Thyroid gland (tissue), 4 donors: Measurements from ENCODE around the gene MAST4. TPM values are rescaled to one million over a fixed set of nuclear protein-coding genes. Genes with fewer than 3 reads are reported as not detected.

ENCODE experiments used
- DNase-seq, 2 donors: peaks; one replicate each; pipeline ENCODE4 v3.0.0-alpha.2; 2019
- H3K27ac ChIP-seq, 3 donors: fragments of 200-600 bp; sonication (generic); 1 replicate in 2 of 3; 2 replicates in 1 of 3; pipeline ENCODE4 v1.5.1; 2016 to 2019; ENCODE audit warnings: mild to moderate bottlenecking in 1 of 3, moderate library complexity in 1 of 3
- H3K27me3 ChIP-seq: fragments of 200-600 bp; sonication (generic); one replicate; pipeline ENCODE4 v1.5.1; 2019
- H3K36me3 ChIP-seq, 2 donors: fragments of 200-600 bp; sonication (generic); one replicate each; pipeline ENCODE4 v1.5.1; 2016 to 2019
- H3K4me1 ChIP-seq, 2 donors: fragments of 200-600 bp; sonication (generic); one replicate each; pipeline ENCODE4 v1.5.1; 2017 to 2019
- H3K4me3 ChIP-seq, 3 donors: fragments of 200-600 bp; sonication (generic); replicated peaks in 1 of 3; 1 replicate in 2 of 3; 2 replicates in 1 of 3; pipeline ENCODE4 v1.5.1; 2016; ENCODE audit warnings: mild to moderate bottlenecking in 1 of 3
- H3K9me3 ChIP-seq: fragments of 200-600 bp; sonication (generic); one replicate; pipeline ENCODE4 v1.5.1; 2017
- CTCF ChIP-seq, 6 experiments: fragments of 200-600 bp in 3 of 6; fragments of 450-650 bp in 3 of 6; sonication (generic) in 3 of 6; IDR thresholded peaks; one replicate each; pipeline ENCODE4 v1.5.1; 2016 to 2019; ENCODE audit warnings: antibody characterized with exemption in 6 of 6, mild to moderate bottlenecking in 2 of 6, inconsistent platforms in 1 of 6, moderate library complexity in 1 of 6
- POLR2A ChIP-seq, 2 donors: fragments of 450-650 bp; IDR thresholded peaks; one replicate each; pipeline ENCODE4 v1.6.1; 2017; ENCODE audit warnings: antibody characterized with exemption in 2 of 2, mild to moderate bottlenecking in 2 of 2, moderate library complexity in 1 of 2
- WGBS, 2 donors: methylation state at CpG; one replicate each; pipeline ENCODE4 v1.1.5; 2017; 5-methylcytosine and 5-hydroxymethylcytosine counted together
- intact Hi-C: fragments of 100-400 bp; cut with DNase I; formaldehyde crosslinking; loops from one replicate; pipeline ENCODE4 v1.15.1; 2023
- total RNA-seq, 4 donors: library from RNA; depleted of rRNA; stranded (reverse); fragments of >200 nt; gene quantifications; one replicate each; pipeline ENCODE4 v1.2.3, GENCODE V29; 2016

MAST4 gene
- total RNA-seq, 4 donors from 2014 or later = 20.2 to 38.3 (median 24.4) TPM

DNA sequence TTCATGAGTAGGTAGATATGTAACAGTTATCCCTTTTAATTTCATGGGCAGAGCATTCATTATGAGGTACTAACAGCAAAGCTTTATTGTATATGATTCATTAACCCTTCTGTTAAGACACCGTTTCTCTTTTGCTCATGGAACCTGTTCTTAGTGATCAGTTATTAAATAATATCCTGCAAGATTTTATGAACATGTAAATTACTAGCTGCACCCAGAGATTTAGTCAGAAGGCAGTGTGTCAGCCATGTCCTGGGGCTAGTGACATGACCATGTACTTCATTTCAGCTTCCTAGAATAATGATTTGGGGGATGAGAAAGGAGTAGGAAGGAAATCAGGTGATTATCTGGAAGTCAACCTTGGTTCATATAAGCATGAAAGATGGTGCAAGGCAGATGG lies 7.0 kb downstream of the MAST4 start:
- intact Hi-C loops = no loop called here
- no peak overlapping the region for H3K27ac ChIP-seq
- H3K27me3 ChIP-seq = no peaks in the 10 kb centered on the region
- no peaks in the 10 kb centered on the region for H3K4me1 ChIP-seq
- no peaks in the 10 kb centered on the region for H3K9me3 ChIP-seq
- no peaks in the 10 kb centered on the region for H3K36me3 ChIP-seq
- no peak for TF ChIP-seq CTCF (IDR thresholded peaks at IDR 0.05)
- no peak for TF ChIP-seq POLR2A (IDR thresholded peaks at IDR 0.05)
- H3K4me3 ChIP-seq = no peak overlapping the region
- WGBS, 2 donors = 86 to 91% methylated on average over 1 of the region's 1 CpG
- no peak for DNase-seq

DNA sequence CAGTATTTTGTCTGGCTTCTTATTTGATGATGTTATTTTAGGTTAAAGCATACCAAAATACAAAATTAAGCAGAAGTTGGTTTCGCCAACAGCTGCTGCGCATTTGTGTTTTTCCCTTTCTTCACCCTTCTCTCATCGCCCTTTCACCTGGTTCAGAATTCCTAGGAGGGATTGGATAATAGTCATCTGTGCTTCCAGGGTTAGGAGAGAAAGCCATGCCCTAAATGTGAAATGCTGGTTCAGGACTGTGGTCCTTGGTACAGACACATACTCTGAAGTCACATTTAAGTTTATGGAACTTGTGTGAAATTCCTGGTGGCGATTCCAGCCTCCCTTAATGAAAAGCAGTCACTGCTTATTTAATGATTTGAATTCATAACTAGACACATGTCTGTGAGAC lies 7.7 kb downstream of the MAST4 start:
- no peaks in the 10 kb centered on the region for H3K4me1 ChIP-seq
- no peak overlapping the region for H3K27ac ChIP-seq
- no peak overlapping the region for H3K4me3 ChIP-seq
- intact Hi-C loops = no loop called here
- H3K27me3 ChIP-seq = no peaks in the 10 kb centered on the region
- no peaks in the 10 kb centered on the region for H3K36me3 ChIP-seq
- TF ChIP-seq CTCF (IDR thresholded peaks at IDR 0.05) (no peak), POLR2A (IDR thresholded peaks at IDR 0.05) (no peak)
- no peak for DNase-seq
- no peaks in the 10 kb centered on the region for H3K9me3 ChIP-seq
- WGBS, 2 donors = 95 to 97% methylated on average over 4 of the region's 4 CpGs

DNA sequence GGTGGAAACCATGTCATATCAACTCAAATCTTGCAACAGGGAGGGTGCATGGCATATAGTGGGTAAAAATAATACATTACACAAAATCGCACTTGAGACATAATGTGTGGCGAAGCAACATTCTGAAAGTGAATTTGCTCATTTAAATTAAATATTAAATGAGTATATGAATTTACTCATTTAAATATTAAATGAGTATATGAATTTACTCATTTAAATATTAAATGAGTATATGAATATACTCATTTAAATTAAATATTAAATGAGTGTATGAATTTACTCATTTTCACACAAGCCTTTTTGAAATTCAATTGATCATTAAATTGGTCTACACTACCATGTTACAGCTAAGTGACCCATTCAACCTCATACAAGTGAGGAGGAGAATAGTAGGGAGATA lies 10.5 kb downstream of the MAST4 start:
- Histone ChIP-seq H3K36me3 (no peaks in the 10 kb centered on the region), H3K4me1 (no peaks in the 10 kb centered on the region), H3K27ac (no peak overlapping the region), H3K4me3 (no peak overlapping the region), H3K9me3 (no peaks in the 10 kb centered on the region), H3K27me3 (no peaks in the 10 kb centered on the region)
- TF ChIP-seq POLR2A (IDR thresholded peaks at IDR 0.05) (no peak), CTCF (IDR thresholded peaks at IDR 0.05) (no peak)
- WGBS, 2 donors = 97 to 98% methylated on average over 2 of the region's 2 CpGs
- intact Hi-C loops = no loop called here
- no peak for DNase-seq

DNA sequence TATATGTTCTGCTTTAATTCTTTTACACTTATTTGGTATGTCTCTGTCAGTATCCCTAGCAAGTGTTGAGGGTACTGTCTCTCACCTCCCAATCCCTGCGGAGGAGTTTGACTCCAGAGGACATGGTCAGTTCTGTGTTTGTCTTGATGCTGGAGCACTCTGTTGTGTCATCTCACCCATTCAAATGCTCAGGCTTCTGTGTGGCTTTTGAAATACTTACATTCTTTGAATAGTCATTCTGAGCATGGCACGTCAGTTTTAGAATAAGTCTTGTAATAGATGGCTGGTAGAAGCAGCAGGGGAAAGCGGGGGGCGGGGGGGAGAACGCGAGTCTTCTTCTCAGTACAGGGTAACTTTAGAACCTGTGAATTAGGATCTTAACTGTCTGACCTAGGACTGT lies 12.3 kb downstream of the MAST4 start:
- H3K9me3 ChIP-seq = no peaks in the 10 kb centered on the region
- H3K4me3 ChIP-seq = no peak overlapping the region
- intact Hi-C loops = no loop called here
- H3K36me3 ChIP-seq = no peaks in the 10 kb centered on the region
- DNase-seq = no peak
- no peaks in the 10 kb centered on the region for H3K4me1 ChIP-seq
- no peak for TF ChIP-seq POLR2A (IDR thresholded peaks at IDR 0.05)
- no peak for TF ChIP-seq CTCF (IDR thresholded peaks at IDR 0.05)
- no peaks in the 10 kb centered on the region for H3K27me3 ChIP-seq
- WGBS, 2 donors = 94 to 96% methylated on average over 6 of the region's 6 CpGs
- H3K27ac ChIP-seq = no peak overlapping the region

DNA sequence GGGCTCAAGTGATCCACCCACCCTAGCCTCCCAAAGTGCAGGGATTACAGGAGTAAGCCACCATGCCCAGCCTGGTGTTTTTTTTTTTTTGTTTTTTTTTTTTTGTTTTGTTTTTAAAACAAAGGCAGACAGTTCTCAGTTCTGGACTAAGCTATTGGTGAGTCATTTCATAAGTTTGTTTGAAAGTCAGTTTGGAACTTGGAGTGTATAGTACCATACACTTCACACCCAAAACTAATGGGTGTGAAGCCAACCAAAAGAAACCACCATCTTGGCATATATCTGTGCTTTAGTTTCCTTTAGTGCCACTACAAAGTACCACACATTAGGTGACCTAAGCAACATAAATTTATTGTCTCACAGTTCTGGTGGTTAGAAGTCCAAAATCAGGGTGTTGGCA lies 13.4 kb downstream of the MAST4 start:
- no peaks in the 10 kb centered on the region for H3K4me1 ChIP-seq
- DNase-seq = no peak
- H3K4me3 ChIP-seq = no peak overlapping the region
- TF ChIP-seq CTCF (IDR thresholded peaks at IDR 0.05) = no peak
- TF ChIP-seq POLR2A (IDR thresholded peaks at IDR 0.05) = no peak
- intact Hi-C loops = no loop called here
- no peak overlapping the region for H3K27ac ChIP-seq
- no peaks in the 10 kb centered on the region for H3K36me3 ChIP-seq
- no peaks in the 10 kb centered on the region for H3K27me3 ChIP-seq
- no peaks in the 10 kb centered on the region for H3K9me3 ChIP-seq
